Thoracic aorta (tissue), 2 donors: ENCODE results near the gene TOX3. TPM values are rescaled to one million over a fixed set of nuclear protein-coding genes. Genes with fewer than 3 reads are reported as not detected.

Experiments used
- ATAC-seq: fragments of 150-250 bp; one replicate; pipeline ENCODE4 v1.8.0; 2017; ENCODE audit warnings: low read depth; ENCODE audit not compliant: insufficient number of reproducible peaks, low FRiP score
- DNase-seq: peaks from one replicate; pipeline ENCODE4 v3.0.0-alpha.2; 2020; ENCODE audit warnings: low spot score
- H3K27ac ChIP-seq, 2 donors: fragments of 200-600 bp; sonication (generic); 1 replicate in 1 of 2; 2 replicates in 1 of 2; pipeline ENCODE4 v1.5.1; 2016; ENCODE audit warnings: mild to moderate bottlenecking in 2 of 2, moderate library complexity in 2 of 2
- H3K27me3 ChIP-seq: fragments of 200-600 bp; sonication (generic); replicated peaks from 2 replicates; pipeline ENCODE4 v1.6.0; 2016; ENCODE audit warnings: mild to moderate bottlenecking; ENCODE audit not compliant: insufficient read depth
- H3K36me3 ChIP-seq: fragments of 200-600 bp; sonication (generic); one replicate; pipeline ENCODE4 v1.5.1; 2016
- H3K4me1 ChIP-seq, 2 donors: fragments of 200-600 bp; sonication (generic); 1 replicate in 1 of 2; 2 replicates in 1 of 2; pipeline versions ENCODE4 v1.5.1 to v1.6.0; 2016; ENCODE audit warnings: low read depth in 2 of 2, mild to moderate bottlenecking in 1 of 2; ENCODE audit not compliant: control insufficient read depth in 1 of 2
- H3K4me3 ChIP-seq: fragments of 200-600 bp; sonication (generic); 2 replicates; pipeline ENCODE4 v1.5.1; 2016; ENCODE audit warnings: mild to moderate bottlenecking
- H3K9me3 ChIP-seq: fragments of 200-600 bp; sonication (generic); 2 replicates; pipeline ENCODE4 v1.5.1; 2016
- total RNA-seq, 2 donors: library from RNA; depleted of rRNA; stranded (reverse); fragments of >200 nt; gene quantifications; one replicate each; pipeline versions ENCODE4 v1.1.0 to v1.2.3, GENCODE V29; 2016
- TF ChIP-seq, protein P1 (sequence below): fragments of 200-600 bp; sonication (generic); IDR thresholded peaks from one replicate; pipeline ENCODE4 v1.5.1; 2019; ENCODE audit warnings: antibody characterized with exemption

The TOX3 gene
- total RNA-seq, 2 donors from 2014 or later, result not detected

DNA sequence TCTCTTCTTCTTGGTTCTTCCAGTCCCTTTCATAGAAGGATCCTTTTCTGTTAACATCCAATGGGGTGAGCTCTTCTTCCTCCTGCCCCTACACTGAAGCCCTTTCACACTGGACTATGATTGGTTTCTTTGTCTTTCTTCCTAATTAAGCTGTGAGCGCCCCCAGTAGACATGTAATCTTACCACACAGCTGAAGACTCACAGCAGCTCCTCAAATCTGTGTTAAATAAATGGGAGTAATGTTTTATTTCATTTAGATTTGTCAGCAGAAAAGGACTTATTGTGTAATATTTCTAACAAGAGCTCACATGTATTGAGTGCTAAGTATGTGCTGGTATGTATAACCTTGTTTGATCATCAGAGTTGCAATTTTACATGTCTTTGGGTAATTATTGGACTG is 55.7 kb downstream of the TOX3 start:
- TF ChIP-seq, protein P1, sequence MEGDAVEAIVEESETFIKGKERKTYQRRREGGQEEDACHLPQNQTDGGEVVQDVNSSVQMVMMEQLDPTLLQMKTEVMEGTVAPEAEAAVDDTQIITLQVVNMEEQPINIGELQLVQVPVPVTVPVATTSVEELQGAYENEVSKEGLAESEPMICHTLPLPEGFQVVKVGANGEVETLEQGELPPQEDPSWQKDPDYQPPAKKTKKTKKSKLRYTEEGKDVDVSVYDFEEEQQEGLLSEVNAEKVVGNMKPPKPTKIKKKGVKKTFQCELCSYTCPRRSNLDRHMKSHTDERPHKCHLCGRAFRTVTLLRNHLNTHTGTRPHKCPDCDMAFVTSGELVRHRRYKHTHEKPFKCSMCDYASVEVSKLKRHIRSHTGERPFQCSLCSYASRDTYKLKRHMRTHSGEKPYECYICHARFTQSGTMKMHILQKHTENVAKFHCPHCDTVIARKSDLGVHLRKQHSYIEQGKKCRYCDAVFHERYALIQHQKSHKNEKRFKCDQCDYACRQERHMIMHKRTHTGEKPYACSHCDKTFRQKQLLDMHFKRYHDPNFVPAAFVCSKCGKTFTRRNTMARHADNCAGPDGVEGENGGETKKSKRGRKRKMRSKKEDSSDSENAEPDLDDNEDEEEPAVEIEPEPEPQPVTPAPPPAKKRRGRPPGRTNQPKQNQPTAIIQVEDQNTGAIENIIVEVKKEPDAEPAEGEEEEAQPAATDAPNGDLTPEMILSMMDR, result no peak

DNA sequence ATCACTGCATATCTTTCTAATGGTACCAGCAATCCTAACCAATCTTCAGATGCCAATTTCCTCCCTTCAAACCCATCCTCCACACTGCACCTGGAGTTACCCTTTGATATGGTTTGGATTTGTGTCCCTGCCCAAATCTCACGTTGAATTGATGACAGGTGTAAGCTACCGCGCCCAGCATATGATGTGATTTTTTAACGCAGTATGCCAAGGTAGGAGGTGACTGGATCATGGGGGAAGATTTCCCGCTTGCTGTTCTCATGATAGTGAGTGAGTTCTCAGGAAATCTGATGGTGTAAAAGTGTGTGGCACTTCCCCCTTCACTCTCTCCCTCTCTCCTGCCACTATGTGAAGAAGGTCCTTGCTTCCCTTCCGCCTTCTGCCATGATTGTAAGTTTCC is 57.0 kb downstream of the TOX3 start:
- H3K4me1 ChIP-seq, result no peaks in the 10 kb centered on the region
- TF ChIP-seq, protein P1, result no peak
- H3K9me3 ChIP-seq, result no peaks in the 10 kb centered on the region
- H3K27me3 ChIP-seq, result no peaks in the 10 kb centered on the region
- no peak overlapping the region for H3K27ac ChIP-seq
- H3K4me3 ChIP-seq, result no peak overlapping the region
- H3K36me3 ChIP-seq, result no peaks in the 10 kb centered on the region
- ATAC-seq (no peak), DNase-seq (no peak)

More for the DNA sequence above, 55.7 kb downstream of the TOX3 start:
- Histone ChIP-seq H3K4me3 (no peak overlapping the region), H3K9me3 (no peaks in the 10 kb centered on the region), H3K36me3 (no peaks in the 10 kb centered on the region), H3K27me3 (no peaks in the 10 kb centered on the region), H3K4me1 (no peaks in the 10 kb centered on the region), H3K27ac (no peak overlapping the region)
- DNase-seq, result no peak
- no peak for ATAC-seq

DNA sequence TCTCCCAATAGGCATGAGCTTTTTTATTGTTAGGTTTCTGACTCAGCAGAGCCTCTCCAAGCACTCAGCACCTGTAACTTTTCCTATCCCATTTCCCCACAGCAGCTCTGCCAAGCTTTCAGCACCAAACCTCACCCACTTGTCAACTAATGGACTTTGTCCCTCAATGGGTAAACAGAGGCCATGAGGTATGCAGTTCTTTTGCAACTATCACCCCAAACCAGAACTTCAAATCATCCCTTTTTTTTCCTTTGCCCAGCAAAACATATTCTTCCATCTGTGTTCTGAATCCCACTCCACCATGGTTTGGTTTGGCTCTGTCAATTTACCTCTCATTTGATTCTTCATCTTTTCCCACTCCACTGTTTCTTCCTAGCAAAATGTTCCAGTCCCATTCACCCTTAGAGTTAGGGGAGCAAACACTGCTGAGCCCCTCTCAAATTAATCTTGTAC is 58.1 kb downstream of the TOX3 start:
- no peaks in the 10 kb centered on the region for H3K9me3 ChIP-seq
- no peaks in the 10 kb centered on the region for H3K27me3 ChIP-seq
- H3K4me1 ChIP-seq, result no peaks in the 10 kb centered on the region
- H3K27ac ChIP-seq, result no peak overlapping the region
- TF ChIP-seq, protein P1, result no peak
- H3K36me3 ChIP-seq, result no peaks in the 10 kb centered on the region
- ATAC-seq (no peak), DNase-seq (no peak)
- no peak overlapping the region for H3K4me3 ChIP-seq

DNA sequence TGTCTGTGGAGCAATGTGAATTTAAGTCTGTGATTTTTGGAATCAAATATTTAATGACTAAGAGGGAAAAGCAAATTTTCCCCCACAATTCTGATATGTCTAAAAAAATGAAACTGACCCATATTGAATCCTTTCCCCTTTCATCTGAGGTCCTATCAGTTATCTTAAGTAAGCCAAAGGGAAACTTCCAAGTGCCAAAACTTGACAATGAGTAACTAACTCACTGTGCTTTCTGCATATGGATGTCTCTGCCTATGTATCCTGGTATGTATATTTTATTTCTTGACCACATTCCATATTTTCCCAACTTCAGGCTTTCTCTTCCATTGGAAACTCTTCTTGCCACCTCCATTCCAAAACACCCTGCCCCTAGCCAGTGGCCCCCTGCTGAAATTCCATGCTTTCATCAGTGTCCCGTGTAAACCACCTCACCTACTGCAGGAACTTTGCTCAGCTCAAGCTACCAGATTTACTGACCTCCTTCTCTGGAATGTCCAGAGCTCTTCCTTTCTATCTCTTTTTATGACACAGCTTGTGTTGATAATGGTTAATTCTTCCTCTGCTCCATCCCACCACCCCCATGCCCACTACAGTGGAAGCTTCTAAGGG is 59.0 kb downstream of the TOX3 start:
- H3K27ac ChIP-seq, result no peak overlapping the region
- H3K36me3 ChIP-seq, result no peaks in the 10 kb centered on the region
- TF ChIP-seq, protein P1, result no peak
- H3K27me3 ChIP-seq, result no peaks in the 10 kb centered on the region
- H3K4me3 ChIP-seq, result no peak overlapping the region
- H3K9me3 ChIP-seq, result no peaks in the 10 kb centered on the region
- ATAC-seq (no peak), DNase-seq (no peak)
- no peaks in the 10 kb centered on the region for H3K4me1 ChIP-seq

DNA sequence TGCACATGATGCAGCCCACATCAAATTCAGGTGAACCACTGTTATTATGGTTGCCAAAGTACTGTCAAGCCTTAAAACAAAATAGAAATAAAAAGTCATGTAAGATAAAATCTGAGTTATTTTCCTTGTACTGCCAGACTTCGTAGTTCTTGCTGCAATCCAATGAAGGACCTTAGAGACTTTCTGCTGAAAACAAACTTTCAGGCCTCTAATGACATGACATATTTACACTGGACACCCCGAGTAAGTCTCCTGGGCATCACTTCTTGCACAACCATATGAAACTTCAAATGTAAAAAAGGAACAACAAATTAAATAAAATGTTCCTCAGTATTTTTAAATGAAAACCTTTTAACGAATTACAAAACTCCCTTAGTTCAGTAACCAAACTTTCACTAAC is 66.7 kb downstream of the TOX3 start:
- H3K4me3 ChIP-seq, result no peak overlapping the region
- no peak for ATAC-seq
- no peaks in the 10 kb centered on the region for H3K9me3 ChIP-seq
- H3K36me3 ChIP-seq, result no peaks in the 10 kb centered on the region
- no peak overlapping the region for H3K27ac ChIP-seq
- no peak for DNase-seq
- no peaks in the 10 kb centered on the region for H3K27me3 ChIP-seq
- no peaks in the 10 kb centered on the region for H3K4me1 ChIP-seq
- TF ChIP-seq, protein P1, result no peak
